Measurements from ENCODE around the gene CARNS1. TPM values are rescaled to one million over a fixed set of nuclear protein-coding genes. Genes with fewer than 3 reads are reported as not detected.
A peak's percentile ranks its signal among the peaks of the same experiment; 100 is the strongest.

Gene CARNS1
- total and polyA plus RNA-seq, 2 of the 8 experiments (the other 6 are each of a cell fraction or from before 2014, with no cell fraction given), result 0.82 to 1.1 TPM

DNA sequence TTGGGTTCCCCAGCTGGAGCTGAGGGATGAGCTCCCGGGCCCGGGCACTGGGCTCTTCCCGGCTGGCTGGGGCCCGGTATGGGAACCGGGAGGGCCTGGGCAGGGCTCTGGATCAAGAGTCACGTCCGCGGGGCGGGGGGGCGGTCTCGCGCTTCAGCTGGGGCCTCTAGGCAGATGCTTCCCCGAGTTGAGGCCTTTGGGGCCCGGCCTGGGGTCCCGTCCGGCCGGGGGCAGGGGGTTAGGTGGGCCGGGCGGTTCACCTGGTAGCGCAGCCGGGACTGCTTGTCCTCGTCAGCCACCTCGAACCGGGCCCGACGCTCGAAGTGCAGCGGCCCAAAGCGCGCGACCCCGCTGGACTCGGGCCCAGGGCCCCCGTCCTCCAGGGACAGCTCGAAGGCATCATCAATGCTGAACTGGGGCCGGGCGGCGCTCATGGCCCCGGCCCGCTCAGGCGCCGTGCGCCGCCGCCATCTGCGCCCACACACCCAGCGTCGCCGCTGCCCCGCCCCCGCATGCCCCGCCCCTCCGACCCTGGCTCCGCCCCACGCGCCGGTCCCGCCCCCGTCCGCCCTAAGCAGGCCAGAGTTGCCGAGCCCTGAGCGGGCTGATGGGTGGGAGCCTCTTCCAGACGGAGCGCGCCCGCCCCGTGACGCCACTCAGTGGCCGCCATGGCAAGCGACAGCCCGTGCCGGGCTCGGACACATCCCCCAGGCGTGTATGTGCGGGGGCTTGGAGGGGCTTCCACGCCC is 53.5 kb downstream of the CARNS1 start, which contains the start of gene TMEM134 (continued):
- TF ChIP-seq GABPA (IDR thresholded peaks at IDR 0.05; ENCODE audit: borderline replicate concordance, insufficient read depth, low read length), result 0 out of 2 replicates have a peak, but pooled peaks have one; percentile 43
- no peak for TF ChIP-seq RNF2 (IDR thresholded peaks at IDR 0.05; ENCODE audit: borderline replicate concordance, low read depth, low read length, missing control alignments, poor library complexity, severe bottlenecking)
- TF ChIP-seq POLR2A (IDR thresholded peaks at IDR 0.05; ENCODE audit: control extremely low read depth in 1 of 2, low read depth in 2 of 2, low read length in 2 of 2), result peak; percentile 57 to 84
- TF ChIP-seq CTBP2 (IDR thresholded peaks at IDR 0.05; ENCODE audit: borderline replicate concordance, insufficient read depth, insufficient read length, low read length), result no peak
- peak; percentile 54; the same call in 1 of the 2 replicates for TF ChIP-seq JUND (IDR thresholded peaks at IDR 0.05; ENCODE audit: low read length)
- TF ChIP-seq SP1 (IDR thresholded peaks at IDR 0.05; ENCODE audit: low read depth, low read length), result peak; percentile 88
- peak; percentile 72 for TF ChIP-seq PHF8 (conservative IDR thresholded peaks at IDR 0.05; ENCODE audit: low read depth, low read length)
